ENCODE data around the gene PTBP2.

DNA sequence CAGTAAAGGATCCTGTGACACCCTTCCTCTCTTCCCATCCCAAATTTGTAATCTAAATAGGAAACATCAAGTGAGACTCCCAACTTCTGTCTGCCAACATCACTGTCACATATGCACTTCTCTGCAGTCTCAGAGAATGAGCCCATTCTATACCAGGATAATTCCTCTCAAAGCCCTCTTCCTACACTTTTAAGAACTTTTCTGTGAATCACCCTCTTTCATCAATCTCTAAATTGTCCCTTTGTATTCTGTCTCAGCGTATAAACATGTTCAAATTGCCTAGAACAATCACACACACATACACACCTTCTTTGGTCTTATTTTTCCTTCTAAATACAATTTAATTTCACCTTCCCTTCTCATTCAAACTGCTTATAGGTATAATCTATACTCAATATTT is 111.8 kb downstream of the PTBP2 start:
- TF ChIP-seq, protein P1, sequence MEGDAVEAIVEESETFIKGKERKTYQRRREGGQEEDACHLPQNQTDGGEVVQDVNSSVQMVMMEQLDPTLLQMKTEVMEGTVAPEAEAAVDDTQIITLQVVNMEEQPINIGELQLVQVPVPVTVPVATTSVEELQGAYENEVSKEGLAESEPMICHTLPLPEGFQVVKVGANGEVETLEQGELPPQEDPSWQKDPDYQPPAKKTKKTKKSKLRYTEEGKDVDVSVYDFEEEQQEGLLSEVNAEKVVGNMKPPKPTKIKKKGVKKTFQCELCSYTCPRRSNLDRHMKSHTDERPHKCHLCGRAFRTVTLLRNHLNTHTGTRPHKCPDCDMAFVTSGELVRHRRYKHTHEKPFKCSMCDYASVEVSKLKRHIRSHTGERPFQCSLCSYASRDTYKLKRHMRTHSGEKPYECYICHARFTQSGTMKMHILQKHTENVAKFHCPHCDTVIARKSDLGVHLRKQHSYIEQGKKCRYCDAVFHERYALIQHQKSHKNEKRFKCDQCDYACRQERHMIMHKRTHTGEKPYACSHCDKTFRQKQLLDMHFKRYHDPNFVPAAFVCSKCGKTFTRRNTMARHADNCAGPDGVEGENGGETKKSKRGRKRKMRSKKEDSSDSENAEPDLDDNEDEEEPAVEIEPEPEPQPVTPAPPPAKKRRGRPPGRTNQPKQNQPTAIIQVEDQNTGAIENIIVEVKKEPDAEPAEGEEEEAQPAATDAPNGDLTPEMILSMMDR (conservative IDR thresholded peaks at IDR 0.05; ENCODE audit: low read length), result no peak
- no peak for TF ChIP-seq EZH2phosphoT487 (IDR thresholded peaks at IDR 0.05; ENCODE audit: borderline replicate concordance)

Data from Loucy (cell line).